IMR-90 (cell line): ENCODE measurements around the gene TMC7. TPM values are rescaled to one million over a fixed set of nuclear protein-coding genes. Genes with fewer than 3 reads are reported as not detected.

Experiments
- ATAC-seq: fragments of 200-7000 bp; cut with Tn5 transposase; 2 replicates; pipeline ENCODE4 v1.9.1; 2020; ENCODE audit warnings: low read depth, mild to moderate bottlenecking, moderate library complexity
- BruUV-seq: library from RNA; stranded (reverse); fragments of 400-500 nt; replicated peaks from 2 replicates; lab custom pipeline; 2021; lab: Mats Ljungman, UMichigan
- CTCF ChIA-PET: fragments of 300-600 bp; formaldehyde crosslinking; extraction: SDS; loops from one replicate; lab custom pipeline; 2021; ENCODE audit warnings: antibody characterized with exemption; lab: Yijun Ruan, JAX
- POLR2A ChIA-PET: fragments of 300-600 bp; sonication (Branson Sonifier 250); formaldehyde crosslinking; loops from one replicate; lab custom pipeline; 2022; ENCODE audit warnings: antibody characterized with exemption; ENCODE audit not compliant: unreplicated experiment; lab: Charles Lee
- DNase-seq: peaks from one replicate; pipeline ENCODE4 v3.0.0; 2013
- H2AFZ ChIP-seq: replicated peaks from 2 replicates; pipeline ENCODE3; 2013; ENCODE audit warnings: low read length, mild to moderate bottlenecking; ENCODE audit not compliant: poor library complexity
- H2AK5ac ChIP-seq: 2 replicates; pipeline ENCODE4 v1.6.1; 2013; ENCODE audit warnings: low read depth, low read length, inconsistent platforms
- H2AK9ac ChIP-seq: replicated peaks from 2 replicates; pipeline ENCODE3; 2013; ENCODE audit warnings: mild to moderate bottlenecking, low read depth, low read length, moderate library complexity; ENCODE audit not compliant: poor library complexity
- H2BK120ac ChIP-seq: 2 replicates; pipeline ENCODE4 v1.6.1; 2013; ENCODE audit warnings: low read depth, low read length, inconsistent platforms
- H2BK15ac ChIP-seq: 3 replicates; pipeline ENCODE4 v1.6.1; 2013; ENCODE audit warnings: low read depth, low read length, inconsistent platforms
- H2BK20ac ChIP-seq: 2 replicates; pipeline ENCODE4 v1.6.1; 2013; ENCODE audit warnings: low read depth, mild to moderate bottlenecking, inconsistent platforms, low read length, moderate library complexity
- H2BK5ac ChIP-seq: 2 replicates; pipeline ENCODE4 v1.6.1; 2013; ENCODE audit warnings: mild to moderate bottlenecking, low read depth, low read length, inconsistent platforms; ENCODE audit not compliant: poor library complexity, severe bottlenecking
- H3K14ac ChIP-seq: replicated peaks from 2 replicates; pipeline ENCODE4 v1.6.1; 2013; ENCODE audit warnings: low read depth, low read length, inconsistent platforms
- H3K18ac ChIP-seq: 2 replicates; pipeline ENCODE4 v1.6.1; 2013; ENCODE audit warnings: low read depth, low read length, control low read depth
- H3K23ac ChIP-seq: 2 replicates; pipeline ENCODE4 v1.6.1; 2013; ENCODE audit warnings: low read depth, low read length, inconsistent platforms
- H3K27ac ChIP-seq: 2 replicates; pipeline ENCODE4 v1.5.1; 2013; ENCODE audit warnings: mild to moderate bottlenecking, control low read depth, low read length; ENCODE audit not compliant: insufficient read depth
- H3K27me3 ChIP-seq: 2 replicates; pipeline ENCODE4 v1.6.1; 2013; ENCODE audit warnings: low read length; ENCODE audit not compliant: control insufficient read depth, insufficient read depth
- H3K36me3 ChIP-seq: 2 replicates; pipeline ENCODE4 v1.6.1; 2013; ENCODE audit warnings: low read length, mixed read lengths; ENCODE audit not compliant: control insufficient read depth, insufficient read depth
- H3K4ac ChIP-seq: 2 replicates; pipeline ENCODE4 v1.6.1; 2013; ENCODE audit warnings: low read depth, low read length, inconsistent platforms
- H3K4me1 ChIP-seq: 2 replicates; pipeline ENCODE4 v1.6.1; 2013; ENCODE audit warnings: low read length, mixed read lengths; ENCODE audit not compliant: control insufficient read depth, insufficient read depth
- H3K4me2 ChIP-seq: 2 replicates; pipeline ENCODE4 v1.6.1; 2013; ENCODE audit warnings: low read depth, mild to moderate bottlenecking, control low read depth, low read length, moderate library complexity
- H3K4me3 ChIP-seq: 2 replicates; pipeline ENCODE4 v1.5.1; 2013; ENCODE audit warnings: low read depth, mild to moderate bottlenecking, control low read depth, low read length, moderate library complexity; ENCODE audit not compliant: insufficient read depth
- H3K56ac ChIP-seq: 2 replicates; pipeline ENCODE4 v1.6.1; 2013; ENCODE audit warnings: low read length, inconsistent platforms; ENCODE audit not compliant: insufficient read depth; ENCODE audit errors: extremely low read depth
- H3K79me1 ChIP-seq, 2 experiments: 2 replicates each; pipeline ENCODE4 v1.6.1; 2013; ENCODE audit warnings: low read length in 2 of 2, inconsistent platforms in 1 of 2, low read depth in 1 of 2
- H3K9ac ChIP-seq: 2 replicates; pipeline ENCODE4 v1.6.1; 2013; ENCODE audit warnings: low read depth, low read length, control low read depth
- H3K9me1 ChIP-seq: 2 replicates; pipeline ENCODE4 v1.6.1; 2013; ENCODE audit warnings: low read length, inconsistent platforms; ENCODE audit not compliant: insufficient read depth
- H3K9me3 ChIP-seq: 2 replicates; pipeline ENCODE4 v1.6.1; 2013; ENCODE audit warnings: low read length; ENCODE audit not compliant: control insufficient read depth, insufficient read depth
- H4K20me1 ChIP-seq: 2 replicates; pipeline ENCODE4 v1.6.1; 2013; ENCODE audit warnings: low read length, inconsistent platforms; ENCODE audit not compliant: insufficient read depth
- H4K5ac ChIP-seq: 2 replicates; pipeline ENCODE4 v1.6.1; 2013; ENCODE audit warnings: mild to moderate bottlenecking, low read depth, low read length, control low read depth
- H4K8ac ChIP-seq, 2 experiments: 2 replicates each; pipeline ENCODE4 v1.6.1; 2013; ENCODE audit warnings: low read depth in 2 of 2, low read length in 2 of 2, control low read depth in 1 of 2, inconsistent platforms in 1 of 2
- H4K91ac ChIP-seq: 2 replicates; pipeline ENCODE4 v1.6.1; 2013; ENCODE audit warnings: low read depth, low read length, inconsistent platforms; ENCODE audit not compliant: insufficient read depth
- CEBPB ChIP-seq: IDR thresholded peaks from 2 replicates; pipeline ENCODE4 v1.6.1; 2012; ENCODE audit warnings: low read depth, low read length, improper control_type of control experiment
- CHD1 ChIP-seq: IDR thresholded peaks from 2 replicates; pipeline ENCODE4 v1.6.1; 2012; ENCODE audit warnings: low read depth, low read length, improper control_type of control experiment
- ELK1 ChIP-seq: fragments of 150-350 bp; IDR thresholded peaks from 2 replicates; pipeline ENCODE4 v1.6.1; 2016; ENCODE audit warnings: low read depth, mild to moderate bottlenecking, low read length, moderate library complexity, borderline replicate concordance
- FOS ChIP-seq: fragments of 150-350 bp; IDR thresholded peaks from 2 replicates; pipeline ENCODE4 v1.6.1; 2016; ENCODE audit warnings: low read depth, low read length
- MAZ ChIP-seq: IDR thresholded peaks from 2 replicates; pipeline ENCODE4 v1.6.1; 2012; ENCODE audit warnings: low read depth, mild to moderate bottlenecking, low read length, improper control_type of control experiment, moderate library complexity, borderline replicate concordance
- MXI1 ChIP-seq: IDR thresholded peaks from 2 replicates; pipeline ENCODE4 v1.6.1; 2012; ENCODE audit warnings: low read depth, mild to moderate bottlenecking, low read length, moderate library complexity, borderline replicate concordance
- NFE2L2 ChIP-seq: fragments of 150-350 bp; IDR thresholded peaks from 2 replicates; pipeline ENCODE4 v1.6.1; 2016; ENCODE audit warnings: low read depth, mild to moderate bottlenecking, low read length
- RAD21 ChIP-seq: IDR thresholded peaks from 2 replicates; pipeline ENCODE4 v1.6.1; 2012; ENCODE audit warnings: low read length, improper control_type of control experiment
- RCOR1 ChIP-seq: IDR thresholded peaks from 2 replicates; pipeline ENCODE4 v1.6.1; 2012; ENCODE audit warnings: mild to moderate bottlenecking, low read length, improper control_type of control experiment; ENCODE audit not compliant: insufficient replicate concordance
- RFX5 ChIP-seq: IDR thresholded peaks from 2 replicates; pipeline ENCODE4 v1.8.0; 2012; ENCODE audit warnings: low read depth, mild to moderate bottlenecking, low read length, moderate library complexity
- SMC3 ChIP-seq: fragments of 150-350 bp; IDR thresholded peaks from 2 replicates; pipeline ENCODE4 v1.6.1; 2016; ENCODE audit warnings: low read depth, mild to moderate bottlenecking, antibody characterized with exemption, low read length, moderate library complexity
- WGBS, 2 experiments: methylation state at CpG; one replicate each; pipeline versions ENCODE4 v1.1.5 to v1.1.7; 2013; ENCODE audit warnings: missing lambda C conversion rate in 2 of 2; ENCODE audit not compliant: insufficient read length in 1 of 2; ENCODE audit errors: extremely low coverage in 2 of 2; 5-methylcytosine and 5-hydroxymethylcytosine counted together
- dilution Hi-C: fragments of 300-500 bp; cut with HindIII; formaldehyde crosslinking; loops from one replicate; pipeline ENCODE4 v1.14.3; 2018; ENCODE audit warnings: low sequenced_read_pairs; ENCODE audit not compliant: unreplicated experiment
- in situ Hi-C: fragments of 300-500 bp; cut with MboI; formaldehyde crosslinking; loops from 3 replicates; pipeline ENCODE4 v1.14.3; 2019; ENCODE audit warnings: low sequenced_read_pairs, inconsistent platforms, mixed read lengths
- intact Hi-C: fragments of 100-400 bp; cut with micrococcal nuclease; formaldehyde crosslinking; loops from 2 replicates; pipeline ENCODE4 v1.10.0; 2022
- polyA plus RNA-seq, 3 experiments: library from polyadenylated mRNA; depleted of rRNA; stranded (reverse); fragments of >200 nt; gene quantifications; 2 replicates each; pipeline ENCODE4 v1.2.3, GENCODE V29; 2012; ENCODE audit warnings: low replicate concordance in 1 of 3
- total RNA-seq: library from RNA; depleted of rRNA; stranded (reverse); fragments of >200 nt; gene quantifications from 2 replicates; pipeline ENCODE4 v1.2.3, GENCODE V29; 2012
- TF ChIP-seq, protein P1 (sequence below): fragments of 150-350 bp; IDR thresholded peaks from 2 replicates; pipeline ENCODE4 v1.6.1; 2017; ENCODE audit warnings: mild to moderate bottlenecking, antibody characterized with exemption, low read length, low read depth
- TF ChIP-seq, protein P2 (sequence below): conservative IDR thresholded peaks from 2 replicates; pipeline ENCODE4 v1.5.1; 2012; ENCODE audit warnings: mild to moderate bottlenecking, low read depth, low read length, improper control_type of control experiment

TMC7 gene
- total and polyA plus RNA-seq, 2 of the 4 experiments (the other 2 are of a cell fraction) = 0.27 to 0.36 TPM

DNA sequence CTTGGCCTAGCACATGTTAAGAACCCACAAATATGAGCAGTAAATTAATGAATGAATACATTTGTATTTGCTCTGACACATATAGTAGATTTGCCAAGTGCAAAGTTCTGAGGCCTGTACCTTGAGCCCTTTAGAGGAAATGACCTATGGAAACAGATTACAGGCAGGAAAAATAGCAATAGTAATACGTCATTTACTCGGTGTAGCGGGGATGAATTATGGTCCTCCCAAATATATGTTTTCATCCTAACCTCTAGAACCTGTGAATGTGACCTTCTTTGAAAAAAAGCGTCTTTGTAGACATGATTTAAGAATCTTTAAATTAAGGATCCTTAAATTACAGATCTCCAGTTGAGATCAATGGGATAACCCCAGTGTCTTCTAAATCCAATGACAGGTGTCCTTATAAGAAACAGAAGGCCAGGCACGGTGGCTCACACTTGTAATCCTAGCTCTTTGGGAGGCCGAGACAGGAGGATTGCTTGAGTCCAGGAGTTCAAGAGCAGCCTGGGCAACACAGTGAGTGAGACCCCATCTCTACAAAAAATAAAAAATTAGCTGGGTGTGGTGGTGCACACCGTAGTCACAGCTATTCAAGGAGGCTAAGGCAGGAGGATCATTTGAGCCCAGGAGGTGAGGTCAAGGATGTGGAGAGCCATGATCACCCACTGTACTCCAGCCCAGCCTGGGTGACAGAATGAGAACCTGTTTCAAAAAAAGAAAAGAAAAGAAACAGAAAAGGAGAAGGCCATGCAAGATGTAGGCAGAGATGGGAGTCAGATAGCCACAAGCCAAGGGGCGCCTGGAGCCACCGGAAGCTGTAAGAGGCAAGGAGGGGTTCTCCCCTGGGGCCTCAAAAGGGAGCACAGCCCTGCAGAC lies 124.9 kb downstream of the TMC7 start:
- peaks cover 11% of the 10 kb centered on the region for H3K9me1 ChIP-seq
- dilution Hi-C loops (no loop called here), intact Hi-C loops (no loop called here), in situ Hi-C loops (loop anchor here (25.0 kb wide), 2 partner anchors 604 to 779 kb away; partner anchors contain the start of genes GPRC5B, IQCK and KNOP1)
- H3K9me3 ChIP-seq = no peaks in the 10 kb centered on the region
- H2AK5ac ChIP-seq = peak overlapping the region; percentile 35; the same call in 1 of the 2 replicates
- H3K18ac ChIP-seq = no peak overlapping the region
- POLR2A ChIA-PET = no interaction called here
- no peak overlapping the region for H2BK5ac ChIP-seq
- peak overlapping the region; percentile 67; the same call in 1 of the 2 replicates for H2BK20ac ChIP-seq
- H3K4me1 ChIP-seq = peaks cover 12% of the 10 kb centered on the region
- WGBS, 2 experiments = no CpG with 5 or more reads among the region's 9 CpGs
- H3K4me3 ChIP-seq = no peak overlapping the region
- H3K23ac ChIP-seq = no peak overlapping the region
- no peak overlapping the region for H3K14ac ChIP-seq
- no peaks in the 10 kb centered on the region for H3K27me3 ChIP-seq
- H3K27ac ChIP-seq = no peak overlapping the region
- H2AFZ ChIP-seq = no peak overlapping the region
- ATAC-seq (no peak), DNase-seq (no peak)
- 0 out of 2 replicates have a peak overlapping the region, but pooled peaks have one; percentile 15 for H4K91ac ChIP-seq
- no peak overlapping the region for H2AK9ac ChIP-seq
- H2BK120ac ChIP-seq = no peak overlapping the region
- 0 out of 2 replicates have a peak overlapping the region, but pooled peaks have one; percentile 20 for H3K4ac ChIP-seq
- H4K5ac ChIP-seq = no peak overlapping the region
- H3K9ac ChIP-seq = no peak overlapping the region
- H2BK15ac ChIP-seq = no peak overlapping the region
- H3K36me3 ChIP-seq = no peaks in the 10 kb centered on the region
- no peak overlapping the region for H3K56ac ChIP-seq
- H3K79me1 ChIP-seq = peaks cover 0 to 15% of the 10 kb centered on the region in 2 experiments; a peak in 1 of 4 replicates
- BruUV-seq = no TSS peak
- H4K8ac ChIP-seq = no peak overlapping the region
- peaks cover 3% of the 10 kb centered on the region; the same call in 1 of the 2 replicates for H4K20me1 ChIP-seq
- no peak overlapping the region for H3K4me2 ChIP-seq
- CTCF ChIA-PET = no interaction called here
- TF ChIP-seq SMC3 (no peak), ELK1 (no peak), MXI1 (no peak), FOS (no peak), NFE2L2 (no peak), MAZ (no peak), RCOR1 (no peak), RFX5 (no peak), CHD1 (no peak), RAD21 (no peak), CEBPB (no peak)
- TF ChIP-seq, protein P1, sequence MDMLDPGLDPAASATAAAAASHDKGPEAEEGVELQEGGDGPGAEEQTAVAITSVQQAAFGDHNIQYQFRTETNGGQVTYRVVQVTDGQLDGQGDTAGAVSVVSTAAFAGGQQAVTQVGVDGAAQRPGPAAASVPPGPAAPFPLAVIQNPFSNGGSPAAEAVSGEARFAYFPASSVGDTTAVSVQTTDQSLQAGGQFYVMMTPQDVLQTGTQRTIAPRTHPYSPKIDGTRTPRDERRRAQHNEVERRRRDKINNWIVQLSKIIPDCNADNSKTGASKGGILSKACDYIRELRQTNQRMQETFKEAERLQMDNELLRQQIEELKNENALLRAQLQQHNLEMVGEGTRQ = no peak
- TF ChIP-seq, protein P2, sequence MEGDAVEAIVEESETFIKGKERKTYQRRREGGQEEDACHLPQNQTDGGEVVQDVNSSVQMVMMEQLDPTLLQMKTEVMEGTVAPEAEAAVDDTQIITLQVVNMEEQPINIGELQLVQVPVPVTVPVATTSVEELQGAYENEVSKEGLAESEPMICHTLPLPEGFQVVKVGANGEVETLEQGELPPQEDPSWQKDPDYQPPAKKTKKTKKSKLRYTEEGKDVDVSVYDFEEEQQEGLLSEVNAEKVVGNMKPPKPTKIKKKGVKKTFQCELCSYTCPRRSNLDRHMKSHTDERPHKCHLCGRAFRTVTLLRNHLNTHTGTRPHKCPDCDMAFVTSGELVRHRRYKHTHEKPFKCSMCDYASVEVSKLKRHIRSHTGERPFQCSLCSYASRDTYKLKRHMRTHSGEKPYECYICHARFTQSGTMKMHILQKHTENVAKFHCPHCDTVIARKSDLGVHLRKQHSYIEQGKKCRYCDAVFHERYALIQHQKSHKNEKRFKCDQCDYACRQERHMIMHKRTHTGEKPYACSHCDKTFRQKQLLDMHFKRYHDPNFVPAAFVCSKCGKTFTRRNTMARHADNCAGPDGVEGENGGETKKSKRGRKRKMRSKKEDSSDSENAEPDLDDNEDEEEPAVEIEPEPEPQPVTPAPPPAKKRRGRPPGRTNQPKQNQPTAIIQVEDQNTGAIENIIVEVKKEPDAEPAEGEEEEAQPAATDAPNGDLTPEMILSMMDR = no peak
